HCT116 (cell line): ENCODE measurements around the gene TBXAS1. TPM values are rescaled to one million over a fixed set of nuclear protein-coding genes. Genes with fewer than 3 reads are reported as not detected.

Source experiments
- ATAC-seq: fragments of 200-7000 bp; cut with Tn5 transposase; 2 replicates; pipeline ENCODE4 v1.9.1; 2020; ENCODE audit warnings: mild to moderate bottlenecking, moderate library complexity
- BruUV-seq: library from RNA; stranded (reverse); fragments of 400-500 nt; replicated peaks from 2 replicates; lab custom pipeline; 2021; lab: Mats Ljungman, UMichigan
- CTCF ChIA-PET: fragments of 300-600 bp; sonication (Branson Sonifier 250); formaldehyde crosslinking; loops from one replicate; lab custom pipeline; 2021; ENCODE audit warnings: antibody characterized with exemption; lab: Charles Lee
- POLR2A ChIA-PET: fragments of 300-600, 350-600 bp; sonication (Branson Sonifier 250); formaldehyde crosslinking; loops from one replicate; lab custom pipeline; 2021; ENCODE audit warnings: antibody characterized with exemption; lab: Charles Lee
- RAD21 ChIA-PET, 2 experiments: fragments of 300-600 bp; sonication (Branson Sonifier 250); formaldehyde crosslinking; loops; one replicate each; lab custom pipeline; 2023; ENCODE audit warnings: low total read pairs in 2 of 2; ENCODE audit not compliant: uncharacterized antibody in 2 of 2, unreplicated experiment in 2 of 2, low non-redundant PET in 1 of 2; lab: Charles Lee
- DNase-seq: peaks from one replicate; pipeline ENCODE4 v3.0.0-alpha.2; 2010; ENCODE audit warnings: low read depth, low spot score
- H2AFZ ChIP-seq: fragments of 200-600 bp; shearing (Covaris generic), sonication (generic); 2 replicates; pipeline ENCODE4 v1.6.1; 2017; ENCODE audit warnings: low read depth, mixed run types, mixed read lengths, antibody characterized with exemption, low read length; ENCODE audit not compliant: poor library complexity, severe bottlenecking
- H3K27ac ChIP-seq: 2 replicates; pipeline ENCODE4 v1.5.1; 2012; ENCODE audit warnings: low read depth, low read length
- H3K27me3 ChIP-seq: fragments of 200-600 bp; sonication (generic); 2 replicates; pipeline ENCODE4 v1.6.1; 2016; ENCODE audit warnings: mixed run types, low read length, mixed read lengths; ENCODE audit not compliant: insufficient read depth
- H3K36me3 ChIP-seq, 2 experiments: fragments of 200-500 bp in 1 of 2; fragments of 200-600 bp in 1 of 2; sonication (Bioruptor generic) in 1 of 2; sonication (generic) in 1 of 2; 2 replicates each; pipeline versions ENCODE4 v1.5.1 to v1.6.1; 2014 to 2016; ENCODE audit warnings: low read length in 2 of 2, inconsistent platforms in 1 of 2, mixed read lengths in 1 of 2, mixed run types in 1 of 2; ENCODE audit not compliant: insufficient read depth in 2 of 2, control insufficient read depth in 1 of 2
- H3K4me1 ChIP-seq, 2 experiments: fragments of 200-600 bp in 1 of 2; sonication (generic) in 1 of 2; 2 replicates each; pipeline versions ENCODE4 v1.5.1 to v1.6.1; 2012 to 2017; ENCODE audit warnings: low read length in 2 of 2, inconsistent platforms in 1 of 2, mild to moderate bottlenecking in 1 of 2, mixed read lengths in 1 of 2, mixed run types in 1 of 2, moderate library complexity in 1 of 2; ENCODE audit not compliant: insufficient read depth in 2 of 2, control insufficient read depth in 1 of 2
- H3K4me2 ChIP-seq: fragments of 200-600 bp; sonication (generic); 2 replicates; pipeline ENCODE4 v1.6.1; 2017; ENCODE audit warnings: mixed run types, low read length, mixed read lengths
- H3K4me3 ChIP-seq, 2 experiments: fragments of 200-600 bp in 1 of 2; sonication (generic) in 1 of 2; replicated peaks in 1 of 2; 2 replicates each; pipeline ENCODE4 v1.5.1; 2011 to 2016; ENCODE audit warnings: low read length in 2 of 2, control low read depth in 1 of 2, low read depth in 1 of 2, mild to moderate bottlenecking in 1 of 2, mixed read lengths in 1 of 2, mixed run types in 1 of 2
- H3K79me2 ChIP-seq: fragments of 200-600 bp; sonication (generic); 2 replicates; pipeline ENCODE4 v1.6.1; 2017; ENCODE audit warnings: mild to moderate bottlenecking, mixed run types, low read length, moderate library complexity, mixed read lengths; ENCODE audit not compliant: insufficient read depth
- H3K9ac ChIP-seq: fragments of 200-600 bp; sonication (generic); 2 replicates; pipeline ENCODE4 v1.6.1; 2016; ENCODE audit warnings: low read length, mixed read lengths
- H3K9me2 ChIP-seq: fragments of 200-600 bp; sonication (generic), shearing (Covaris generic); 2 replicates; pipeline ENCODE4 v1.6.1; 2017; ENCODE audit warnings: mixed run types, mild to moderate bottlenecking, moderate library complexity; ENCODE audit not compliant: insufficient read depth
- H3K9me3 ChIP-seq, 2 experiments: fragments of 200-500 bp in 1 of 2; fragments of 200-600 bp in 1 of 2; sonication (Bioruptor generic) in 1 of 2; sonication (generic) in 1 of 2; 2 replicates each; pipeline ENCODE4 v1.6.1; 2014 to 2017; ENCODE audit warnings: low read length in 2 of 2, mixed read lengths in 2 of 2, inconsistent platforms in 1 of 2, low read depth in 1 of 2, mild to moderate bottlenecking in 1 of 2, mixed run types in 1 of 2, moderate library complexity in 1 of 2; ENCODE audit not compliant: control insufficient read depth in 1 of 2, insufficient read depth in 1 of 2
- H4K20me1 ChIP-seq: fragments of 200-600 bp; sonication (generic), shearing (Covaris generic); 2 replicates; pipeline ENCODE4 v1.6.1; 2017; ENCODE audit warnings: mixed run types, mild to moderate bottlenecking, moderate library complexity; ENCODE audit not compliant: insufficient read depth
- CTCF ChIP-seq, 3 experiments: fragments of 200-600 bp in 1 of 3; sonication (generic) in 1 of 3; IDR thresholded peaks in 2 of 3; conservative IDR thresholded peaks in 1 of 3; 2 replicates each; pipeline ENCODE4 v1.5.1; 2012 to 2017; ENCODE audit warnings: low read depth in 2 of 3, low read length in 2 of 3, antibody characterized with exemption in 1 of 3, borderline replicate concordance in 1 of 3, control low read depth in 1 of 3, mild to moderate bottlenecking in 1 of 3, mixed read lengths in 1 of 3, mixed run types in 1 of 3, moderate library complexity in 1 of 3; ENCODE audit not compliant: insufficient read depth in 1 of 3
- EGR1 ChIP-seq: IDR thresholded peaks from 2 replicates; pipeline ENCODE4 v1.6.1; 2012; ENCODE audit warnings: low read depth
- FOSL1 ChIP-seq: IDR thresholded peaks from 2 replicates; pipeline ENCODE4 v1.6.1; 2012; ENCODE audit warnings: low read depth
- POLR2AphosphoS5 ChIP-seq: IDR thresholded peaks from 2 replicates; pipeline ENCODE4 v1.6.1; 2011; ENCODE audit warnings: mild to moderate bottlenecking, low read depth, low read length, moderate library complexity
- SP1 ChIP-seq: IDR thresholded peaks from 2 replicates; pipeline ENCODE4 v1.6.1; 2012; ENCODE audit warnings: low read depth
- ZBTB33 ChIP-seq: IDR thresholded peaks from 2 replicates; pipeline ENCODE4 v1.6.1; 2011; ENCODE audit warnings: mild to moderate bottlenecking, low read length, moderate library complexity; ENCODE audit not compliant: insufficient replicate concordance; ENCODE audit errors: extremely low read depth
- intact Hi-C: fragments of 100-400 bp; cut with micrococcal nuclease; formaldehyde crosslinking; loops from 2 replicates; pipeline ENCODE4 v1.10.0; 2022
- total RNA-seq: library from RNA; stranded (reverse); gene quantifications from one replicate; pipeline ENCODE4 v1.2.1, GENCODE V29; 2021; ENCODE audit not compliant: unreplicated experiment

Gene TBXAS1
- total RNA-seq, 1 experiment from 2014 or later = 1.4 TPM

GRCh38 chr7:139822855-139823254 lies 6.2 kb upstream of the TBXAS1 start:
- no peak for TF ChIP-seq SP1
- no peak for TF ChIP-seq POLR2AphosphoS5
- TF ChIP-seq CTCF (IDR thresholded peaks at IDR 0.05 in 2 of 3, conservative IDR thresholded peaks at IDR 0.05 in 1 of 3; ENCODE audit: borderline replicate concordance in 1 of 3, insufficient read depth in 1 of 3, low read depth in 2 of 3, low read length in 2 of 3) = no peak
- TF ChIP-seq ZBTB33 = no peak
- no peak for TF ChIP-seq FOSL1
- no peak for TF ChIP-seq EGR1
- no peaks in the 10 kb centered on the region for H3K79me2 ChIP-seq
- H3K27me3 ChIP-seq = peaks cover 21% of the 10 kb centered on the region; the same call in 1 of the 2 replicates
- RAD21 ChIA-PET = no interaction called here
- peaks cover 0 to 7% of the 10 kb centered on the region in 2 experiments; a peak in 2 of 4 replicates for H3K4me1 ChIP-seq
- POLR2A ChIA-PET = no interaction called here
- H3K36me3 ChIP-seq = no peaks in the 10 kb centered on the region
- DNase-seq = no peak
- H3K9ac ChIP-seq = no peak overlapping the region
- no peaks in the 10 kb centered on the region for H3K9me3 ChIP-seq
- intact Hi-C loops = no loop called here
- no peak for ATAC-seq
- H3K9me2 ChIP-seq = no peaks in the 10 kb centered on the region
- H3K4me2 ChIP-seq = no peak overlapping the region
- H4K20me1 ChIP-seq = no peaks in the 10 kb centered on the region
- H2AFZ ChIP-seq = no peak overlapping the region
- H3K27ac ChIP-seq = no peak overlapping the region
- BruUV-seq = no TSS peak
- CTCF ChIA-PET = no interaction called here
- H3K4me3 ChIP-seq = no peak overlapping the region
